Fibroblast of lung (primary cell): ENCODE measurements around the gene ANAPC16.

Experiments
- EZH2 ChIP-seq: IDR thresholded peaks from 2 replicates; pipeline ENCODE4 v1.5.1; 2012; ENCODE audit warnings: low read length, control low read depth, mild to moderate bottlenecking; ENCODE audit errors: missing control alignments
- TF ChIP-seq, protein P1 (sequence below), 2 donors: IDR thresholded peaks in 1 of 2; conservative IDR thresholded peaks in 1 of 2; 1 replicate in 1 of 2; 2 replicates in 1 of 2; pipeline ENCODE4 v1.5.1; 2011 to 2012; ENCODE audit warnings: low read length in 2 of 2, control low read depth in 1 of 2, inconsistent platforms in 1 of 2, low read depth in 1 of 2, mild to moderate bottlenecking in 1 of 2

DNA sequence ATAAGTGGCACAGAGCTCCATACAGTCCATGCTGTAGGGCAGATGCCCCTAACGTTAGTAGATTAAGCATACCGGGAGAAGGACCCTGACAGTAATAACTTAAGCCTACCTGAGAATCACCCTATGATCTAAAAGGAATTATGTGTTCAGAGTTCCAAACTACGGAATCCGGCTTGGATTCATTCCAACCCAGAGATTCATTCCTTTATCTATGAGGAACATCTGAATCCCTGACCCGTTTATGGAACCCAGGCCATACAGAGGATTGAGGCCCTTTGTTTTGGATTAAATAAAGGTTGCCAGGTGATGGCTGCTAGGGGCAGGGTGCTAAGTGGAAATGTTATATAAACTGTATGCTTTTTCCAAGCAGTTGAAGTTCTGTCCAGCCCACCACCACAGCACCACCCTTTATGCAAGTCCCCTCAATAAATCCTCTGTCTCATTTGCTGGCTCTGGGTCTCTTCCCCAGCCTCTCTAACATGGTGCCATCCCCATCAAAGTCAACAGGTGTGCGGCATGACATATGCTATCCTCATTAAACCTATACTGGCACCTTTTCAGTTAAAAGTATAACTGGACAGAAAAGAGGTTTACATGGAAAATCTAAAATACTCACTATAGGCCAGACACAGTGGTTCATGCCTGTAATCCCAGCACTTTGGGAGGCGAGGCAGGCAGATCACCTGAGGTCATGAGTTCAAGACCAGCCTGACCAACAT is 9.1 kb upstream of the ANAPC16 start:
- no peak for TF ChIP-seq EZH2
- TF ChIP-seq, protein P1, sequence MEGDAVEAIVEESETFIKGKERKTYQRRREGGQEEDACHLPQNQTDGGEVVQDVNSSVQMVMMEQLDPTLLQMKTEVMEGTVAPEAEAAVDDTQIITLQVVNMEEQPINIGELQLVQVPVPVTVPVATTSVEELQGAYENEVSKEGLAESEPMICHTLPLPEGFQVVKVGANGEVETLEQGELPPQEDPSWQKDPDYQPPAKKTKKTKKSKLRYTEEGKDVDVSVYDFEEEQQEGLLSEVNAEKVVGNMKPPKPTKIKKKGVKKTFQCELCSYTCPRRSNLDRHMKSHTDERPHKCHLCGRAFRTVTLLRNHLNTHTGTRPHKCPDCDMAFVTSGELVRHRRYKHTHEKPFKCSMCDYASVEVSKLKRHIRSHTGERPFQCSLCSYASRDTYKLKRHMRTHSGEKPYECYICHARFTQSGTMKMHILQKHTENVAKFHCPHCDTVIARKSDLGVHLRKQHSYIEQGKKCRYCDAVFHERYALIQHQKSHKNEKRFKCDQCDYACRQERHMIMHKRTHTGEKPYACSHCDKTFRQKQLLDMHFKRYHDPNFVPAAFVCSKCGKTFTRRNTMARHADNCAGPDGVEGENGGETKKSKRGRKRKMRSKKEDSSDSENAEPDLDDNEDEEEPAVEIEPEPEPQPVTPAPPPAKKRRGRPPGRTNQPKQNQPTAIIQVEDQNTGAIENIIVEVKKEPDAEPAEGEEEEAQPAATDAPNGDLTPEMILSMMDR (conservative IDR thresholded peaks at IDR 0.05 in 1 of 2, IDR thresholded peaks at IDR 0.05 in 1 of 2; ENCODE audit: low read depth in 1 of 2, low read length in 2 of 2), result no peak
